Measurements from ENCODE around the gene TAPBPL.

TAPBPL gene

GRCh38 chr12:6438345-6438744 is 13.5 kb upstream of the TAPBPL start:
- DNase-seq = no peak

- no peak for DNase-seq
These were observed 11.5 kb upstream of the TAPBPL start for GRCh38 chr12:6440391-6440790.

GRCh38 chr12:6442836-6443235 is 9.0 kb upstream of the TAPBPL start:
- no peak for DNase-seq

- DNase-seq = no peak
These were observed 8.4 kb upstream of the TAPBPL start for GRCh38 chr12:6443361-6443983.

- no peak for DNase-seq
These were observed 7.8 kb upstream of the TAPBPL start for GRCh38 chr12:6444031-6444430.

GRCh38 chr12:6444704-6445688 is 6.8 kb upstream of the TAPBPL start, which contains the start of gene CD27:
Gene CD27 (plus strand): TSS chr12:6444955. CDS start chr12:6445096, 141 bp downstream.
- no peak for DNase-seq

GRCh38 chr12:6450091-6450868 is 1.6 kb upstream of the TAPBPL start:
- DNase-seq = no peak

- DNase-seq = no peak
These were observed 934 bp upstream of the TAPBPL start for GRCh38 chr12:6450869-6451347.

- DNase-seq = no peak
These were observed 552 bp downstream of the TAPBPL start for GRCh38 chr12:6452245-6452943.

- DNase-seq = no peak
These were observed 1.2 kb downstream of the TAPBPL start for GRCh38 chr12:6452944-6453630.

- no peak for DNase-seq
These were observed 5.5 kb downstream of the TAPBPL start for GRCh38 chr12:6457220-6457945.

GRCh38 chr12:6458281-6459003 is 6.6 kb downstream of the TAPBPL start:
- DNase-seq = no peak

- no peak for DNase-seq
These were observed 7.1 kb downstream of the TAPBPL start for GRCh38 chr12:6459004-6459337.

- DNase-seq = no peak
These were observed 9.0 kb downstream of the TAPBPL start for GRCh38 chr12:6460751-6461371.

GRCh38 chr12:6461401-6462233 is 9.8 kb downstream of the TAPBPL start:
- no peak for DNase-seq

GRCh38 chr12:6462234-6462995 is 10.6 kb downstream of the TAPBPL start:
- DNase-seq = no peak

GRCh38 chr12:6463216-6463615 is 11.4 kb downstream of the TAPBPL start:
- no peak for DNase-seq

- DNase-seq = no peak
These were observed 12.0 kb downstream of the TAPBPL start for GRCh38 chr12:6463858-6464257.

All from HCEC 1CT (cell line).